ENCODE results near the gene AMFR.

The AMFR gene

GRCh38 chr16:56325956-56326355 is 99.4 kb downstream of the AMFR start:
- 91 to 95% methylated on average over 6 of the region's 6 CpGs for WGBS, 2 experiments
- no peaks in the 10 kb centered on the region for H3K4me1 ChIP-seq (ENCODE audit: control insufficient read depth, insufficient read depth, low read length)
- no peak overlapping the region for H3K27ac ChIP-seq (ENCODE audit: insufficient read depth, low read depth, low read length, poor library complexity, severe bottlenecking)
- no peak overlapping the region for H3K4me3 ChIP-seq (ENCODE audit: insufficient read depth, low read depth, low read length)
- no peaks in the 10 kb centered on the region for H3K27me3 ChIP-seq (ENCODE audit: control insufficient read depth, insufficient read depth, low read length, poor library complexity, severe bottlenecking)
- H3K9me3 ChIP-seq (ENCODE audit: control insufficient read depth, low read length) = no peaks in the 10 kb centered on the region
- H3K36me3 ChIP-seq (ENCODE audit: control insufficient read depth, insufficient read depth, low read length) = no peaks in the 10 kb centered on the region

DNA sequence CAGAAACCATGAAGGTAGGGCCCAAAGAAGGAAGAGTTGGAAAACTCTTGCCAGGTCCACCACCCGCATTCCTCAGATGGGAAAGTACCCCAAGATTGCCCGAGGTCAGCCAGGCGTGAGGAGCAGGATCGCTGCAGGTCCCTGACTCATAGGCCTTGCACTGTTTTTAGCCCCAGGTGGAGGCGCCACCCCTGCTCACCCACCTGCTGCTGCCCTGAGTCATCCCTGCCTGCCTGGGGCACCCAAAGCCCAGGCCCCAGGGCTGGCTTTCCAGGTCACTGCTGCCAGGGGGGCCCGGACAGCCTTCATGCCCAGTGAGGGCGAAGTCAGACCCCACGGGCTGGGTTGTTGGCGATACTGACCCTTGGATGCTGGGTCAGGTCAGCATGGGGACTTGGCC is 100.9 kb downstream of the AMFR start:
- no peaks in the 10 kb centered on the region for H3K4me1 ChIP-seq (ENCODE audit: control insufficient read depth, insufficient read depth, low read length)
- H3K9me3 ChIP-seq (ENCODE audit: control insufficient read depth, low read length) = no peaks in the 10 kb centered on the region
- H3K36me3 ChIP-seq (ENCODE audit: control insufficient read depth, insufficient read depth, low read length) = no peaks in the 10 kb centered on the region
- no peaks in the 10 kb centered on the region for H3K27me3 ChIP-seq (ENCODE audit: control insufficient read depth, insufficient read depth, low read length, poor library complexity, severe bottlenecking)
- WGBS, 2 experiments = 95 to 96% methylated on average over 9 of the region's 9 CpGs
- no peak overlapping the region for H3K4me3 ChIP-seq (ENCODE audit: insufficient read depth, low read depth, low read length)
- H3K27ac ChIP-seq (ENCODE audit: insufficient read depth, low read depth, low read length, poor library complexity, severe bottlenecking) = no peak overlapping the region

- no peaks in the 10 kb centered on the region for H3K9me3 ChIP-seq (ENCODE audit: control insufficient read depth, low read length)
- H3K4me1 ChIP-seq (ENCODE audit: control insufficient read depth, insufficient read depth, low read length) = peaks cover 5% of the 10 kb centered on the region
- H3K36me3 ChIP-seq (ENCODE audit: control insufficient read depth, insufficient read depth, low read length) = no peaks in the 10 kb centered on the region
- no peak overlapping the region for H3K27ac ChIP-seq (ENCODE audit: insufficient read depth, low read depth, low read length, poor library complexity, severe bottlenecking)
- H3K27me3 ChIP-seq (ENCODE audit: control insufficient read depth, insufficient read depth, low read length, poor library complexity, severe bottlenecking) = peaks cover 10% of the 10 kb centered on the region
- H3K4me3 ChIP-seq (ENCODE audit: insufficient read depth, low read depth, low read length) = no peak overlapping the region
- WGBS, 2 experiments = 90 to 91% methylated on average over 9 of the region's 9 CpGs
These were observed 103.8 kb downstream of the AMFR start for GRCh38 chr16:56321571-56321970.

DNA sequence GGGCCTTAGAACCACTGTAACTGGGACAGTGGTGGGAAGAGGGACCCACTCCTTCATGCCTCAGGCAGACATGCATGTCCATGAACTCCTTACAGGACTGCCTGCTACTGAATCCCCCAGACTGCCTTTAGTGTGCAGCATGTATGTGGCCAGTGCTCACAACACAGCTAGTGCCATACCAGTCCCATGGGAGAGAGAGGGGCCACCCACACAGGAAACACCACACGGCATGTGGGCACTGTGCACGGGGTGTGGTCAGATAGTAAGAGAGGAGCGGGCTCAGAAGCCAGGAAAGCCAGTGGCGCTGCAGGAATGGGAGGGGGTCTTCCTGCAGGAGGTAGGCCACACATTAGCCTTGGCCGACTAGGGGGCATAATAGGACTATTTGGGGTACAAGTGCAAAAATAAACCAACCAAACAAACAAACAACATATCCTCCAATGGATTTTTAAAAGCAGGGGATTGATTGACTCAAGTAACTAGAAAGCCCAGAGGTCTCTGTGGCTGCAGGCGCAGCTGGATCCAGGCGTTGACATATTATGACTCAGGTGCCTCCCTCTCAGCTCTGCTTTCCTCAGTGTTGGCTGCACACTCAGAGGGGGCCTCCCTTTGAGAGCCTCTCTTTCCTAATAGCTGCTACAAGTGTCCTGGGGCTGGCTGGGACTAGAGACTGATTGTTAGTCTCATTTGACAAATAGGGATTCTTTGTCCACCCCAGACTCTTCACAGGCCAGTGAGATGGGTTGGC is 104.4 kb downstream of the AMFR start:
- Histone ChIP-seq H3K36me3 (ENCODE audit: control insufficient read depth, insufficient read depth, low read length) (no peaks in the 10 kb centered on the region), H3K4me1 (ENCODE audit: control insufficient read depth, insufficient read depth, low read length) (peaks cover 5% of the 10 kb centered on the region), H3K27ac (ENCODE audit: insufficient read depth, low read depth, low read length, poor library complexity, severe bottlenecking) (no peak overlapping the region), H3K4me3 (ENCODE audit: insufficient read depth, low read depth, low read length) (no peak overlapping the region), H3K27me3 (ENCODE audit: control insufficient read depth, insufficient read depth, low read length, poor library complexity, severe bottlenecking) (peaks cover 10% of the 10 kb centered on the region), H3K9me3 (ENCODE audit: control insufficient read depth, low read length) (no peaks in the 10 kb centered on the region)
- WGBS, 2 experiments = 92 to 96% methylated on average over 6 to 7 of the region's 7 CpGs

DNA sequence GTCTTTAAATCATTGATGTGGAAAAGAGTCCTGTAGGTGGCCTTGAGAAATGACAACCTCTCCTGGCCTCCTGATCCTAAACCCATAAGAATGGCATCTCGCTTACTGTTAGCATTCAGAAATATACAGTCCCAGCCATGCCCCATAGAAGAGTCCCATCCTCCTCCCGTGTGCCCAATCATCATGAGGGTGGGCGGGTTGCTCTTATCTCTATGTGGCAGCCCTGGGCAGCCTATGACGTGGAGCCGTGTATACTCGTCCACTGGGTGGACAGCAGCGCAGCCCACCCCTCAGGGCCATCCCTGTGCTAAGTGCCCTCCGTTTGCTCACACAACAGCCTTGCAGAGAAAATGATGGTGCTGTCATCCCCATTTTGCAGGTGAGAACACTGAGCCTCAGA is 105.3 kb downstream of the AMFR start:
- 95 to 96% methylated on average over 8 of the region's 8 CpGs for WGBS, 2 experiments
- Histone ChIP-seq H3K36me3 (ENCODE audit: control insufficient read depth, insufficient read depth, low read length) (no peaks in the 10 kb centered on the region), H3K27ac (ENCODE audit: insufficient read depth, low read depth, low read length, poor library complexity, severe bottlenecking) (no peak overlapping the region), H3K27me3 (ENCODE audit: control insufficient read depth, insufficient read depth, low read length, poor library complexity, severe bottlenecking) (peaks cover 10% of the 10 kb centered on the region), H3K4me3 (ENCODE audit: insufficient read depth, low read depth, low read length) (no peak overlapping the region), H3K9me3 (ENCODE audit: control insufficient read depth, low read length) (no peaks in the 10 kb centered on the region), H3K4me1 (ENCODE audit: control insufficient read depth, insufficient read depth, low read length) (peaks cover 5% of the 10 kb centered on the region)

- no peak overlapping the region for H3K27ac ChIP-seq (ENCODE audit: insufficient read depth, low read depth, low read length, poor library complexity, severe bottlenecking)
- H3K36me3 ChIP-seq (ENCODE audit: control insufficient read depth, insufficient read depth, low read length) = no peaks in the 10 kb centered on the region
- no peak overlapping the region for H3K4me3 ChIP-seq (ENCODE audit: insufficient read depth, low read depth, low read length)
- 95% methylated on average over 6 of the region's 6 CpGs for WGBS, 2 experiments
- H3K9me3 ChIP-seq (ENCODE audit: control insufficient read depth, low read length) = no peaks in the 10 kb centered on the region
- peaks cover 10% of the 10 kb centered on the region for H3K27me3 ChIP-seq (ENCODE audit: control insufficient read depth, insufficient read depth, low read length, poor library complexity, severe bottlenecking)
- H3K4me1 ChIP-seq (ENCODE audit: control insufficient read depth, insufficient read depth, low read length) = peaks cover 5% of the 10 kb centered on the region
These were observed 106.0 kb downstream of the AMFR start for GRCh38 chr16:56319376-56319775.

GRCh38 chr16:56318827-56319140 is 106.6 kb downstream of the AMFR start:
- Histone ChIP-seq H3K27me3 (ENCODE audit: control insufficient read depth, insufficient read depth, low read length, poor library complexity, severe bottlenecking) (peaks cover 10% of the 10 kb centered on the region), H3K9me3 (ENCODE audit: control insufficient read depth, low read length) (no peaks in the 10 kb centered on the region), H3K4me3 (ENCODE audit: insufficient read depth, low read depth, low read length) (no peak overlapping the region), H3K27ac (ENCODE audit: insufficient read depth, low read depth, low read length, poor library complexity, severe bottlenecking) (no peak overlapping the region), H3K4me1 (ENCODE audit: control insufficient read depth, insufficient read depth, low read length) (peaks cover 5% of the 10 kb centered on the region), H3K36me3 (ENCODE audit: control insufficient read depth, insufficient read depth, low read length) (no peaks in the 10 kb centered on the region)
- 87 to 92% methylated on average over 1 of the region's 1 CpG for WGBS, 2 experiments

DNA sequence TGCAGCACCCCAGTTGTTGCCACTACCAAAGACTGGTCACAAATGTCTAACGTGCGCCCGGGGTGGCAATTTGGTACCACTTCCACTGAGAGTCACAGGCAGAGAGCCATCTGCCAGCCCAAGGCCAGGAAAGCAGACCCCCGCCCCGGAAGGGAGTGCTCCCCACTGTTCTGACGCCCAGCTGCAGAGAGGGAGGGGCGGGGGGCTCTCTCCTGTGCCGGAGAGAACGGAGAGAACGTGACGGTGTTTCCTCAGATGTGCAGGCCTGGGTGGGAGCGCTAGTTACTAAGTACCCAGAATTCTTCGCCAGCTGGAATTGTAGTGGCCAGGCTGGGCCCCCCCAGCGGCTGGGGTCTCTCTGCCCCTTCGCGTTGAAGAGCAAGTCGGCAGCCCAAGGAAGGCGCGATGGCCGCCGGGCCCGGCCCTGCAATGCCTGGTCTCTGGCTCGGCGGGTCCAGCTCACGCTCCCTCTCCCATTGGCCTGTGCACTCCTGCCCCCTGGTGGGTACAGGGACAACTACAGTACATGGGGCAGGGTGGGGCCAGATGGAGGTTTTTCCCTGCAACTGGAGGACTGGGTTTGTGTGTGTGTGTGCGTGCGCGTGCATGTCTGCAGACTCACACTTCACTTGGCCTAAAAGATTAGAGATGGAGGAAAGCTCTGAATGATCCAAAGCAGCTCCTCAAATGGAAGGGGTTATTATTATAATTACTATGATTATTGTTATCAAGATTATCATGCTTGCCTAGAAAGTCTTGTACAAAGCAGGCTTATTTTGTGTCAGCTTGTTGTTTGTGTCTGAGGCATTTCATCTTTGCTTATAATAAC is 107.1 kb downstream of the AMFR start:
- 25 to 27% methylated on average over 28 of the region's 28 CpGs for WGBS, 2 experiments
- Histone ChIP-seq H3K27ac (ENCODE audit: insufficient read depth, low read depth, low read length, poor library complexity, severe bottlenecking) (no peak overlapping the region), H3K9me3 (ENCODE audit: control insufficient read depth, low read length) (no peaks in the 10 kb centered on the region), H3K27me3 (ENCODE audit: control insufficient read depth, insufficient read depth, low read length, poor library complexity, severe bottlenecking) (peaks cover 10% of the 10 kb centered on the region), H3K36me3 (ENCODE audit: control insufficient read depth, insufficient read depth, low read length) (no peaks in the 10 kb centered on the region), H3K4me3 (ENCODE audit: insufficient read depth, low read depth, low read length) (peak overlapping the region; percentile 25), H3K4me1 (ENCODE audit: control insufficient read depth, insufficient read depth, low read length) (peaks cover 5% of the 10 kb centered on the region)

GRCh38 chr16:56316545-56316944 is 108.8 kb downstream of the AMFR start:
- H3K9me3 ChIP-seq (ENCODE audit: control insufficient read depth, low read length) = no peaks in the 10 kb centered on the region
- peaks cover 10% of the 10 kb centered on the region for H3K27me3 ChIP-seq (ENCODE audit: control insufficient read depth, insufficient read depth, low read length, poor library complexity, severe bottlenecking)
- WGBS, 2 experiments = 83 to 87% methylated on average over 7 of the region's 7 CpGs
- H3K4me3 ChIP-seq (ENCODE audit: insufficient read depth, low read depth, low read length) = no peak overlapping the region
- peaks cover 5% of the 10 kb centered on the region for H3K4me1 ChIP-seq (ENCODE audit: control insufficient read depth, insufficient read depth, low read length)
- no peaks in the 10 kb centered on the region for H3K36me3 ChIP-seq (ENCODE audit: control insufficient read depth, insufficient read depth, low read length)
- no peak overlapping the region for H3K27ac ChIP-seq (ENCODE audit: insufficient read depth, low read depth, low read length, poor library complexity, severe bottlenecking)

GRCh38 chr16:56315955-56316354 is 109.4 kb downstream of the AMFR start:
- H3K27ac ChIP-seq (ENCODE audit: insufficient read depth, low read depth, low read length, poor library complexity, severe bottlenecking) = no peak overlapping the region
- no peaks in the 10 kb centered on the region for H3K9me3 ChIP-seq (ENCODE audit: control insufficient read depth, low read length)
- peaks cover 10% of the 10 kb centered on the region for H3K27me3 ChIP-seq (ENCODE audit: control insufficient read depth, insufficient read depth, low read length, poor library complexity, severe bottlenecking)
- WGBS, 2 experiments = 93 to 94% methylated on average over 7 of the region's 7 CpGs
- H3K4me1 ChIP-seq (ENCODE audit: control insufficient read depth, insufficient read depth, low read length) = peaks cover 5% of the 10 kb centered on the region
- H3K4me3 ChIP-seq (ENCODE audit: insufficient read depth, low read depth, low read length) = no peak overlapping the region
- no peaks in the 10 kb centered on the region for H3K36me3 ChIP-seq (ENCODE audit: control insufficient read depth, insufficient read depth, low read length)

Data from ectodermal cell (in vitro differentiated cells).